ENCODE measurements around the gene IRGC. TPM values are rescaled to one million over a fixed set of nuclear protein-coding genes. Genes with fewer than 3 reads are reported as not detected.

IRGC gene
- total RNA-seq, 4 donors from 2014 or later = not detected

- TF ChIP-seq CTCF (IDR thresholded peaks at IDR 0.05) = no peak
- no peak for DNase-seq (ENCODE audit: low spot score)
- no peak for ATAC-seq (ENCODE audit: low FRiP score)
Measured at GRCh38 chr19:43767818-43768217, 51.9 kb downstream of the IRGC start.

- no peak for DNase-seq (ENCODE audit: low spot score)
- no peak for TF ChIP-seq CTCF (IDR thresholded peaks at IDR 0.05)
- ATAC-seq (ENCODE audit: low FRiP score) = no peak
Measured at GRCh38 chr19:43768273-43769050, 52.6 kb downstream of the IRGC start.

GRCh38 chr19:43769256-43769655, 53.4 kb downstream of the IRGC start:
- no peak for ATAC-seq (ENCODE audit: low FRiP score)
- no peak for TF ChIP-seq CTCF (IDR thresholded peaks at IDR 0.05)
- DNase-seq (ENCODE audit: low spot score) = no peak

Other genes with a start within 250 kb of the IRGC start
- gene PHLDB3, start 211.3 kb upstream of the IRGC start, total RNA-seq = 1 to 10 TPM; 2.0 to 8.7 (median 3.9) TPM
- 10 to 100 TPM; 32.4 to 52.3 (median 41.3) TPM for gene ETHE1, start 188.9 kb upstream of the IRGC start, total RNA-seq
- gene ZNF575, start 182.9 kb upstream of the IRGC start, total RNA-seq = under 1 TPM in 1 of 4 donors, not detected in 3; 0.47 TPM
- 10 to 100 TPM; 13.0 to 24.1 (median 15.8) TPM for gene XRCC1, start 140.5 kb upstream of the IRGC start, total RNA-seq
- 10 to 100 TPM in 2 of 4 donors, 1 to 10 TPM in 2; 3.8 to 18.4 (median 8.6) TPM for gene PINLYP, start 140.3 kb upstream of the IRGC start, total RNA-seq
- gene IRGQ, start 119.9 kb upstream of the IRGC start, total RNA-seq = 10 to 100 TPM; 14.4 to 24.0 (median 17.6) TPM
- gene ZNF576, start 119.5 kb upstream of the IRGC start, total RNA-seq = 10 to 100 TPM; 12.3 to 15.0 (median 13.3) TPM
- gene SRRM5, start 104.0 kb upstream of the IRGC start, total RNA-seq = under 1 TPM in 3 of 4 donors, not detected in 1; 0.12 to 0.46 (median 0.38) TPM
- gene ZNF428, start 96.4 kb upstream of the IRGC start, total RNA-seq = 10 to 100 TPM; 15.4 to 22.1 (median 16.2) TPM
- 1 to 10 TPM in 3 of 4 donors, under 1 TPM in 1; 0.79 to 3.5 (median 2.5) TPM for gene CADM4, start 76.2 kb upstream of the IRGC start, total RNA-seq
- gene PLAUR, start 45.9 kb upstream of the IRGC start, total RNA-seq = 100 to 1,000 TPM in 2 of 4 donors, 10 to 100 TPM in 2; 36.3 to 250 (median 88.0) TPM
- gene SMG9, start 38.9 kb downstream of the IRGC start, total RNA-seq = 10 to 100 TPM; 13.7 to 22.8 (median 15.5) TPM
- 10 to 100 TPM in 1 of 4 donors, 1 to 10 TPM in 2, under 1 TPM in 1; 0.74 to 19.1 (median 2.6) TPM for gene KCNN4, start 64.9 kb downstream of the IRGC start, total RNA-seq
- gene LYPD5, start 86.4 kb downstream of the IRGC start, total RNA-seq = 10 to 100 TPM in 1 of 4 donors, 1 to 10 TPM in 2, under 1 TPM in 1; 0.95 to 15.0 (median 2.4) TPM
- 10 to 100 TPM in 1 of 4 donors, 1 to 10 TPM in 3; 4.8 to 20.5 (median 7.3) TPM for gene ZNF283, start 111.2 kb downstream of the IRGC start, total RNA-seq
- gene ZNF404, start 167.9 kb downstream of the IRGC start, total RNA-seq = 1 to 10 TPM in 2 of 4 donors, under 1 TPM in 2; 0.63 to 2.0 (median 1.3) TPM
- 10 to 100 TPM in 2 of 4 donors, 1 to 10 TPM in 2; 5.4 to 17.2 (median 12.3) TPM for gene ZNF45, start 219.2 kb downstream of the IRGC start, total RNA-seq
- 1 to 10 TPM; 2.2 to 6.8 (median 4.0) TPM for gene ZNF221, start 235.2 kb downstream of the IRGC start, total RNA-seq

Measured in omental fat pad (tissue), 4 donors.